Stimulated activated CD4-positive, alpha-beta T cell treated with anti-CD3 and anti-CD28 coated beads, Interleukin-15, amount 100 ng/mL, for 48 hours (primary cell): ENCODE measurements around the gene CWF19L1.
"Not testable (repeated sequence)": the region's sequence is repeated elsewhere in the genome, so short reads cannot be mapped to it uniquely, and the experiment has no call there.

Experiments
- DNase-seq, 2 donors: peaks; one replicate each; pipeline ENCODE4 v3.0.0-alpha.2; 2020; ENCODE audit warnings: low read depth in 2 of 2

Gene CWF19L1

DNA sequence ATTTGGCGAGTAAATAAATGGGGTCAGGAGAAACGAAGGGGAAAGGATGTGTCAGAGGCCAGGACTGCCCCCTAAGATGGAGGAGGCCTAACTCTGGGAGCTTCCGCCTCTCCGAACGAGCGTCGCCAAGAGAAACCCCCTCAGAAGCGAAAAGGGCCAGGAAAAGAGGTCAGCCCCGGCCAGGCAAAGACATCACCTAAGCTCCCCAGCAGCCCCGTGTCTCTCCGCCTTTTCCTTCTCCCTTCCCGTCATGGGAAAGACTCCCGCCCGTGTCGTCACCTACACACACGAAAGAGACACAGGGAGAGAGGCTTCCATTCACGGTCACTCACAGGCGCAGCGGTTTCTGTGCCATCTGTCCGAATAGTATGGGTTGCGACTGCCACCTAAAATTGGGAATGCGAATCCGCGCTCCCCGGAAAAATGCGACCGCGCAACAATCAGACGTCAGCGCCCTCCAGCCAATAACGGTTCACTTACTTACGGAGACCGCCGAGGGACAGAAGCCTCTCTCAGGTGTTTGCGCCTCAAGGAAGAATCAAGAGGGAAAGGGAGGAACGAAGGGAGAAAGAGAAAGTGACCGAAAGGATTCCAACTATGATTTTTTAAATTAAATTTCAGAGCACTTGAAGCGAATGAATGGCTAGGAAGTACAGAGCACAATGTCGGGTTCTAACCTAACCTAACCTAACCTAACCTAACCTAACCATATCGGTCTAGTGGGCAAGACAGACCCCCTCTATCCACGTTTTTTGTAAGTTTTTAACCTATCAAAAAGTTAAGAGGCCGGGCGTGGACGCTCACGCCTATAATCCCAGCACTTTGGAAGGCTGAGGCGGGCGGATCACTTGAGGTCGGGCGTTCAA lies at the start of gene CWF19L1:
CWF19L1 (minus strand) TSS at position 400 of the 866 bp plus-strand sequence; CDS start at position 355, 45 bp downstream.
- DNase-seq, result peak; percentile 49 to 67

GRCh38 chr10:100315615-100316014 lies 48.2 kb upstream of the CWF19L1 start:
- DNase-seq, result no peak

DNA sequence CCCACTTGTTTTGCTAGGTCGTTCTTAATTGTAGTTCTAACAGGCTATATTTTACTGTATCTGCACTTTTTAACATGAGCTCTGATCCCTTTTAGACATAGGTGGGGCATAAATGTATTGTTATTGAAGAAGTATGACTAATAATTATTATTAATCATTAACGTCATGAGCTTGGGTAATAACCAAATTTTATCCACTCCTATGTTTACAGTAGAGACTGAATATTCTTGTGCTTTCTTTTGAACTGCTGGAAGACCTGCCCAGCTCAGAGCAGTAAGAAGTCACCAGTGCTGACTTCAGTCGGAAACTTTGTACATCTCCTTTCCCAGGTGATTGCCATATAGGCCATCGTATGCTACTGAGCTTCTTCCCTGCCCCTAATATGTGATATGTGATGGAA lies 43.9 kb upstream of the CWF19L1 start:
- no peak for DNase-seq

DNA sequence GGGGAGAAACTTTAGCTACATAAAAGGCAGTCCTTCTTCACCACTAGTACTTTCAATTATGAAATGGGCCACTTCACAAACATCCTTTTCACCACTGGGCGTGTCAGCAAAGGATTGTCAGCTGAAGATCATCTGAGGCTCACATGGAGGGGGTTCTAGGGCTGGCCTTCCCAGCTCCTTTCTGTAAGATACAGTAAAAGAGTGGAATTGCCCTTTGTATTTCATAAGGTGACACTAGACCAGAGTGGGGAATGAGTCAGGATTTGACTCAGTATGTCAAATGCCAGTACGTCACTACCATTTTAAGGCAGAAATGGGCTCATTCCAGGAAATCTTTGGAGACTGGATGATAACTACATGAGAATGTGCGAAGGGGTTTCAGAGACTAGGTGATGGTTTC lies 40.2 kb upstream of the CWF19L1 start:
- DNase-seq, result no peak

GRCh38 chr10:100306861-100307260 lies 39.4 kb upstream of the CWF19L1 start:
- DNase-seq, result no peak

GRCh38 chr10:100304414-100304813 lies 37.0 kb upstream of the CWF19L1 start:
- DNase-seq, result no peak

DNA sequence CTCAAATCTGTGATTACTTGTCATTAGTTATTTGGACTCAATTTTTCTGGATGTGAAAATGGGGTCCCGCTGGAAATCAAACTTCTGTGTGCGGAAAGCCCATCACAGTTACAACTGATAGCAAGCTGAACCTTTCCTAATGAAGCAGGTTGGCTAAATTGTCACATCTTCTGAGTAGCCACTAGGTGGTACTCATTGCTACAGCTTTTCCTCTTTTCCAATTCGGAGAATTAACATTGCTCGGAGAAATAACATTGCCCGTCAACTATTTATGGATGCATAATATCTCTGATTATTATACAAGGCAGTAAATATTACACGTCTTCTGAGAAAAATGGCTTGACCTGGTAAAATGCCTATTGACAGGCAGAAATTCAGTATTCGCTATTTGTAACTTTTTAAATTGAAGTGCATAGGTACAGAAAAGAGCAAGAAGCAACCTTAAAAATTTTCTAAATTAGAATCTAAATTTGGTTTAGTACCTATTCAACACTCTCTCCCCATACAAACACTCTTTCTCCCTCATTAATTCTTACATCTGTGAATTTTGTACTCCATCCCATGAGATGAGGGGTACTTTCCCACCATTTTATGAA lies 36.4 kb upstream of the CWF19L1 start:
- DNase-seq, result no peak

DNA sequence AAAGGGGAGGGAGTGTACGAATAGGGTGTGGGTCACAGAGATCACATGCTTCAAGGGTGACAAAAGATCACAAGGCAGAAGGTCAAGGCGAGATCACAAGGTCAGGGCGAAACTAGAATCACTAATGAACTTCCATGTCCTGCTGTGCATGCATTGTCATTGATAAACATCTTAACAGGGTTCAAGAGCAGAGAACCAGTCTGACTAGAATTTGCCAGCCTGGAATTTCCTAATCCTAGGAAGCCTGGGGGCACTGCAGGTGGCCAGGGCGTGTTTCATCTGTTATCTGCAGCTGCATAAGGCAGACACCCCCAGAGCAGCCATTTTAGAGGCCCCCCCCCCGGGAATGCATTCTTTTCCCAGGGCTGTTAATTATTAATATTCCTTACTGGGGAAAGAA lies 33.7 kb upstream of the CWF19L1 start:
- DNase-seq, result not testable (repeated sequence)

- no peak for DNase-seq
Observed at GRCh38 chr10:100297242-100297641, 29.8 kb upstream of the CWF19L1 start.

DNA sequence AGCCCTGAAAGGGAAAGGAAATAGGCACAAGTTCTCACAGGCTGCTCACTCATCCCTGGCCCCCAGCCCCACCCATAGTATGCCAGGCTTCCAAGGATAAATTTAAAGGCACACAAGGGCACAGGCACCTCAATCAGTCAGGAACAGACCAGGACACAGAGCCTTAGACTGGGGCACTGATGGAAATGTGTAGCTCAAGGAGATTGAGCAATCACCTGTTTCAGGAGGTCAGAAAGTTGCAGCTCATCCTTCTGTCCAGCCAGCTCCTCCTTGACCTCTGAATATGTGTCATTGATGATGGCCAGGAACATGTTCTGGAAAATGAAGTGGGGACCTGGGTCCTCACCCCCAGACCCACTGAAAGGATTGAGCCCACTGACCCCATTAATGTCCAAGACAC lies 25.6 kb upstream of the CWF19L1 start:
- no peak for DNase-seq

- DNase-seq, result not testable (repeated sequence)
Observed at GRCh38 chr10:100292300-100292699, 24.9 kb upstream of the CWF19L1 start.

GRCh38 chr10:100291356-100291755 lies 23.9 kb upstream of the CWF19L1 start:
- no peak for DNase-seq

GRCh38 chr10:100289641-100290040 lies 22.2 kb upstream of the CWF19L1 start:
- no peak for DNase-seq

GRCh38 chr10:100288196-100288595 lies 20.8 kb upstream of the CWF19L1 start:
- DNase-seq, result no peak

GRCh38 chr10:100287756-100288155 lies 20.3 kb upstream of the CWF19L1 start:
- DNase-seq, result no peak

DNA sequence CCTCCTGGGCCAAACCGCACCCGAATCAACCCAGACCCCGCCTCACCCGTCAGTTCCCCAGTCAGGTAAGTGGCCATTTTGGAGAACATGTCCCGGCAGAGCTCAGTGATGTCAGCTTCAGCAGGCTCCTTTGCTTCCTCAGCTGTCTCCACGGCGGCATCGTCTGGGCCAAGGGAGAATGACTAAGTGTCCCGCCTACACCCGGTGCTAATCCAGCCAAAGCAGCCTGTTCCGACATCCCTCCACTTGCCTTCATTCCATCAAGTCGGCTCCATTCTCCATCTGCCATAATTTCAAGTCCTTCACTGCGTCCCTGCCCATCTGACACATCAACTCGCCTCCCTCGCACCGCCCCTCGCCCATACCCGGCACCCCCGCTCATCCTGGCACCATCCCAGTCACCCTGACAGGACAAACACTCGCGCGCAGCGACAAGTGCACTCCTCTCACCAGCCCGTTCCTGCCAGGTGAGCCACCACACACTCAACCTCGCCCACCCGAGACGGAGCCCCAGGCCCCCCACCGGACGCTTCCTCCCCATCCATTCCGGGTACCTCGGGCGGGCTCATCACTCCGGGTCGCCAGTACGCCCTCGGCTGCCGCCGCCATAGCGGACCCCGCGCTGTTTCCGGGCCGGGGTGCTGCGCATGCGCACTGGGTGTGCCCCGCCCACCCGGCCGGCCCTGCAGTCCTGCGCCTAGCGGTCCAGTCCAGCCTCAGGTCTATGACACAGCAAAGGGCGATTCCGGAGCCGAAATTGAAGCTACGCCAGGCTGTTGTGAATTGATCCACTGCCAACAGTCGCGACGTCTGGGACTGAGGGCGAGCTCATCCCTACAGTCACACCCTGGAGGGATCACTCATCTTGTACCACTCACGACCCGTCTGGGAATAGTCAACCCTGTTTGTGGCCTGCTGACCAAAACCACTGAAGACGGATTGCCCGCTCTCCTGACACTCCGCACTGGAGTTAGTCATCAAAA lies 18.9 kb upstream of the CWF19L1 start, which contains the start of gene BLOC1S2:
BLOC1S2 (minus strand) TSS at position 630 of the 983 bp plus-strand sequence; CDS start at position 609, 21 bp downstream.
- DNase-seq, result peak; percentile 81 to 82

GRCh38 chr10:100285326-100285725 lies 17.9 kb upstream of the CWF19L1 start:
- not testable (repeated sequence) for DNase-seq

GRCh38 chr10:100282907-100283306 lies 15.5 kb upstream of the CWF19L1 start:
- no peak for DNase-seq

GRCh38 chr10:100276971-100277370 lies 9.5 kb upstream of the CWF19L1 start:
- DNase-seq, result not testable (repeated sequence)

DNA sequence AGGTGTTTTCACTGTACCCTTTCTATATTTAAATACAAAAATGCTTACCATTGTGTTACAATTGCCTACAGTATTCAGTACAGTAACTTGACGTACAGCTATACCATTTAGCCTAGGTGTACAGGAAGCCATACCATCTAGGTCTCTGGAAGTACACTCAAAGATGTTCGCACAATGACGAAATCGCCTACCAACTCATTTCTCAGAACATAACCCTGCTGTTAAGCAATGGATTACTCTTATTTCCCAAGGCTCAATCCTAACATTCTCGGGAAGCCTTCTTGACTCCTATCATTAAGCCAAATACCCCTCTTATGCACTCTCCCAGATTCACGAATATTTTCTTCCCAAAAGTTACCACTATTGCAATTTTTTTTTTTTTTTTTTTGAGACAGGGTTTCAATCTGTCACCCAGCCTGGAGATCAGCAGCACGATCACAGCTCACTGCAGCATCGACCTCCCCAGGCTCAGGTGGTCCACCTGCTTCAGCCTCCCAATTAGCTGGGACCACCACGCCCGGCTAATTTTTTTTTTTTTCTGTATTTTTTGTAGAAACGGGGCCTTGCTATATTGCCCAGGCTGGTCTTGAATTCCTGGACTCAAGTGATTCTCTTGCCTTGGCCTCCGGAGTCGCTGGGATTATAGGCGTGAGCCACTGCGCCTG lies 1.5 kb downstream of the CWF19L1 start:
- DNase-seq, result no peak

GRCh38 chr10:100254191-100254590 lies 13.2 kb downstream of the CWF19L1 start:
- DNase-seq, result no peak
